HepG2 (cell line): Measurements from ENCODE around the gene FASLG. TPM values are rescaled to one million over a fixed set of nuclear protein-coding genes. Genes with fewer than 3 reads are reported as not detected.

Source experiments
- ATAC-seq: fragments of 200-7000 bp; cut with Tn5 transposase; 3 replicates; pipeline ENCODE4 v1.9.1; 2020; ENCODE audit warnings: mild to moderate bottlenecking, moderate library complexity
- BruUV-seq: library from RNA; stranded (reverse); fragments of 400-500 nt; replicated peaks from 2 replicates; lab custom pipeline; 2021; lab: Mats Ljungman, UMichigan
- CTCF ChIA-PET: fragments of 300-600 bp; formaldehyde crosslinking; extraction: SDS; loops from one replicate; lab custom pipeline; 2021; ENCODE audit warnings: low total read pairs, inconsistent platforms, low intra/inter-chr PET ratio; lab: Yijun Ruan, JAX
- POLR2A ChIA-PET: fragments of 350-600 bp; sonication (Branson Sonifier 250); formaldehyde crosslinking; loops from one replicate; lab custom pipeline; 2020; ENCODE audit warnings: antibody characterized with exemption, inconsistent platforms; lab: Yijun Ruan, JAX
- DNase-seq: peaks from one replicate; pipeline ENCODE4 v3.0.0-alpha.2; 2015; ENCODE audit warnings: low spot score
- FAIRE-seq: peaks from 3 replicates; lab custom pipeline; 2011; peaks lifted over from hg19 to GRCh38; lab: Jason Lieb, UNC
- H2AFZ ChIP-seq: one replicate; pipeline ENCODE4 v1.6.1; 2011; ENCODE audit warnings: low read length, inconsistent platforms
- H3K27ac ChIP-seq: fragments of 300-600 bp; 3 replicates; pipeline ENCODE4 v1.8.0; 2011; ENCODE audit warnings: mixed run types, mild to moderate bottlenecking, mixed read lengths, low read length, inconsistent platforms; ENCODE audit not compliant: insufficient read depth; ENCODE audit errors: extremely low read length
- H3K27me3 ChIP-seq, 2 experiments: fragments of 200-600 bp in 1 of 2; 2 replicates in 1 of 2; 3 replicates in 1 of 2; pipeline versions ENCODE4 v1.6.0 to v1.8.0; 2011; ENCODE audit warnings: low read length in 2 of 2, mild to moderate bottlenecking in 2 of 2, moderate library complexity in 2 of 2, inconsistent platforms in 1 of 2; ENCODE audit not compliant: insufficient read depth in 2 of 2, control insufficient read depth in 1 of 2
- H3K36me3 ChIP-seq, 2 experiments: fragments of 200-600 bp in 1 of 2; replicated peaks in 1 of 2; 2 replicates in 1 of 2; 3 replicates in 1 of 2; pipeline versions ENCODE4 v1.5.1 to v1.8.0; 2011; ENCODE audit warnings: low read length in 2 of 2, inconsistent platforms in 1 of 2; ENCODE audit not compliant: insufficient read depth in 2 of 2, control insufficient read depth in 1 of 2
- H3K4me1 ChIP-seq: 2 replicates; pipeline ENCODE4 v1.5.1; 2012; ENCODE audit warnings: low read length, inconsistent platforms; ENCODE audit not compliant: insufficient read depth
- H3K4me2 ChIP-seq: 2 replicates; pipeline ENCODE4 v1.6.0; 2011; ENCODE audit warnings: low read depth, low read length, inconsistent platforms
- H3K4me3 ChIP-seq, 3 experiments: fragments of 200-600 bp in 1 of 3; sonication (generic), shearing (Covaris generic) in 1 of 3; replicated peaks in 1 of 3; 2 replicates each; pipeline ENCODE4 v1.5.1; 2011 to 2016; ENCODE audit warnings: low read length in 3 of 3, inconsistent platforms in 2 of 3, low read depth in 2 of 3, mild to moderate bottlenecking in 2 of 3, control low read depth in 1 of 3, mixed read lengths in 1 of 3; ENCODE audit not compliant: insufficient read depth in 1 of 3
- H3K79me2 ChIP-seq: one replicate; pipeline ENCODE4 v1.6.1; 2011; ENCODE audit warnings: low read length, inconsistent platforms; ENCODE audit not compliant: insufficient read depth
- H3K9ac ChIP-seq: 2 replicates; pipeline ENCODE4 v1.6.0; 2011; ENCODE audit warnings: mild to moderate bottlenecking, low read depth, low read length, inconsistent platforms; ENCODE audit not compliant: insufficient read depth
- H3K9me3 ChIP-seq: 2 replicates; pipeline ENCODE4 v1.5.1; 2012; ENCODE audit warnings: mild to moderate bottlenecking, low read length
- H4K20me1 ChIP-seq: 2 replicates; pipeline ENCODE4 v1.6.0; 2011; ENCODE audit warnings: inconsistent platforms, mild to moderate bottlenecking, low read length, moderate library complexity; ENCODE audit not compliant: insufficient read depth
- HNF4A ChIP-seq: sonication (generic); formaldehyde crosslinking; IDR thresholded peaks from 2 replicates; pipeline ENCODE4 v1.4.0; 2020; ENCODE audit warnings: missing genetic modification reagents
- MAFF ChIP-seq: IDR thresholded peaks from 2 replicates; pipeline ENCODE4 v1.6.1; 2011; ENCODE audit warnings: low read depth, low read length, improper control_type of control experiment
- NFE2L2 ChIP-seq: fragments of 150-350 bp; IDR thresholded peaks from 2 replicates; pipeline ENCODE4 v1.6.1; 2014; ENCODE audit warnings: low read length
- NFYB ChIP-seq: sonication (generic); formaldehyde crosslinking; IDR thresholded peaks from 2 replicates; pipeline ENCODE4 v1.4.0; 2020; ENCODE audit warnings: missing genetic modification reagents
- SMARCE1 ChIP-seq: fragments of 450-650 bp; IDR thresholded peaks from 2 replicates; pipeline ENCODE4 v1.6.1; 2017; ENCODE audit warnings: borderline replicate concordance
- SP140L ChIP-seq: sonication (generic); formaldehyde crosslinking; IDR thresholded peaks from 2 replicates; pipeline ENCODE4 v1.4.0; 2020; ENCODE audit warnings: missing genetic modification reagents, borderline replicate concordance
- SRSF1 ChIP-seq: fragments of 200-400 bp; formaldehyde crosslinking; optimal IDR thresholded peaks from 2 replicates; pipeline ENCODE3; 2017; ENCODE audit warnings: mild to moderate bottlenecking, low read depth, low read length, moderate library complexity
- ZBED4 ChIP-seq: sonication (generic); formaldehyde crosslinking; IDR thresholded peaks from 2 replicates; pipeline ENCODE4 v1.4.0; 2020; ENCODE audit warnings: missing genetic modification reagents, borderline replicate concordance
- ZNF281 ChIP-seq: sonication (generic); formaldehyde crosslinking; IDR thresholded peaks from 2 replicates; pipeline ENCODE4 v1.4.0; 2020; ENCODE audit warnings: missing genetic modification reagents, borderline replicate concordance
- ZNF564 ChIP-seq: sonication (generic); formaldehyde crosslinking; IDR thresholded peaks from 2 replicates; pipeline ENCODE4 v1.8.1; 2023; ENCODE audit warnings: mild to moderate bottlenecking, missing genetic modification reagents
- ZNF674 ChIP-seq: sonication (generic); formaldehyde crosslinking; IDR thresholded peaks from 2 replicates; pipeline ENCODE4 v1.5.0; 2020; ENCODE audit warnings: low read depth, mild to moderate bottlenecking, missing genetic modification reagents
- ZNF781 ChIP-seq: sonication (generic); formaldehyde crosslinking; IDR thresholded peaks from 2 replicates; pipeline ENCODE4 v1.5.1; 2020; ENCODE audit warnings: borderline replicate concordance, mild to moderate bottlenecking, missing genetic modification reagents; ENCODE audit errors: not compliant biosample characterization
- ZNF878 ChIP-seq: sonication (generic); formaldehyde crosslinking; IDR thresholded peaks from 2 replicates; pipeline ENCODE4 v1.8.1; 2023; ENCODE audit warnings: mild to moderate bottlenecking, missing genetic modification reagents, moderate library complexity
- ZSCAN30 ChIP-seq: sonication (generic); formaldehyde crosslinking; IDR thresholded peaks from 2 replicates; pipeline ENCODE4 v1.5.0; 2020; ENCODE audit warnings: mild to moderate bottlenecking, missing genetic modification reagents
- ZXDC ChIP-seq: sonication (generic); formaldehyde crosslinking; IDR thresholded peaks from 2 replicates; pipeline ENCODE4 v1.5.0; 2020; ENCODE audit warnings: mild to moderate bottlenecking, missing genetic modification reagents
- WGBS: methylation state at CpG from one replicate; pipeline ENCODE4 v1.1.6; 2017; ENCODE audit warnings: low lambda C conversion rate; 5-methylcytosine and 5-hydroxymethylcytosine counted together
- in situ Hi-C: cut with HindIII; loops from 2 replicates; pipeline ENCODE4 v1.10.0; 2017; ENCODE audit warnings: low pct_unique_long_range_greater_than_20kb; ENCODE audit not compliant: extremely low pct_ligation_motif_present
- intact Hi-C: fragments of 100-400 bp; cut with micrococcal nuclease; formaldehyde crosslinking; loops from one replicate; pipeline ENCODE4 v1.10.0; 2022; ENCODE audit not compliant: unreplicated experiment
- polyA plus RNA-seq, 8 experiments: library from polyadenylated mRNA; depleted of rRNA in 3 of 8; stranded (reverse) in 7 of 8; unstranded in 1 of 8; fragments of >200 nt; fragmentation: Illumina TruSeq in 4 of 8; extraction: Trizol in 4 of 8; gene quantifications; 2 replicates each; pipeline versions ENCODE4 v1.2.1 to v1.2.3, GENCODE V29; 2011 to 2016; ENCODE audit warnings: low read depth in 4 of 8, missing spikeins in 1 of 8, mixed read lengths in 1 of 8; ENCODE audit not compliant: insufficient read depth in 1 of 8
- total RNA-seq, 5 experiments: library from RNA; depleted of rRNA; stranded (reverse); fragments of >200 nt; fragmentation: Illumina TruSeq; extraction: Trizol; gene quantifications; 2 replicates each; pipeline ENCODE4 v1.2.3, GENCODE V29; 2016; ENCODE audit warnings: low read depth in 1 of 5

Gene FASLG
- total and polyA plus RNA-seq, 2 of the 13 experiments (the other 11 are each of a cell fraction or from before 2014, with no cell fraction given), result 0.08 TPM; not detected in 1

GRCh38 chr1:172663732-172664131 is 4.8 kb downstream of the FASLG start:
- ATAC-seq (no peak), FAIRE-seq (no peak), DNase-seq (no peak)
- Histone ChIP-seq H2AFZ (no peak overlapping the region), H3K4me1 (no peaks in the 10 kb centered on the region), H3K9me3 (no peaks in the 10 kb centered on the region), H3K4me2 (no peak overlapping the region), H3K27me3 (peaks cover 0 to 6% of the 10 kb centered on the region in 2 experiments; a peak in 2 of 5 replicates), H3K9ac (no peak overlapping the region), H3K79me2 (no peaks in the 10 kb centered on the region), H4K20me1 (no peaks in the 10 kb centered on the region), H3K4me3 (no peak overlapping the region), H3K27ac (no peak overlapping the region), H3K36me3 (no peaks in the 10 kb centered on the region)
- BruUV-seq, result no TSS peak
- in situ Hi-C loops, result no loop called here
- ChIA-PET CTCF (no interaction called here), POLR2A (no interaction called here)
- TF ChIP-seq HNF4A (CRISPR knock-in tag) (no peak), ZNF281 (no peak), SRSF1 (no peak), MAFF (no peak), ZSCAN30 (CRISPR knock-in tag) (no peak), ZXDC (CRISPR knock-in tag) (no peak), ZNF564 (no peak), ZNF878 (CRISPR knock-in tag) (no peak), SMARCE1 (no peak), ZNF781 (no peak), SP140L (CRISPR knock-in tag) (no peak), NFE2L2 (no peak), ZNF674 (CRISPR knock-in tag) (no peak), NFYB (CRISPR knock-in tag) (no peak), ZBED4 (CRISPR knock-in tag) (no peak)
- WGBS, result 19% methylated on average over 3 of the region's 3 CpGs
- intact Hi-C loops, result no loop called here
